GM21619 (cell line): ENCODE results near the gene APBA1.

Experiments used
- ATAC-seq: cut with Tn5 transposase; IDR thresholded peaks from one replicate; pipeline ENCODE4 v1.9.1; 2021; ENCODE audit not compliant: unreplicated experiment

APBA1 gene

DNA sequence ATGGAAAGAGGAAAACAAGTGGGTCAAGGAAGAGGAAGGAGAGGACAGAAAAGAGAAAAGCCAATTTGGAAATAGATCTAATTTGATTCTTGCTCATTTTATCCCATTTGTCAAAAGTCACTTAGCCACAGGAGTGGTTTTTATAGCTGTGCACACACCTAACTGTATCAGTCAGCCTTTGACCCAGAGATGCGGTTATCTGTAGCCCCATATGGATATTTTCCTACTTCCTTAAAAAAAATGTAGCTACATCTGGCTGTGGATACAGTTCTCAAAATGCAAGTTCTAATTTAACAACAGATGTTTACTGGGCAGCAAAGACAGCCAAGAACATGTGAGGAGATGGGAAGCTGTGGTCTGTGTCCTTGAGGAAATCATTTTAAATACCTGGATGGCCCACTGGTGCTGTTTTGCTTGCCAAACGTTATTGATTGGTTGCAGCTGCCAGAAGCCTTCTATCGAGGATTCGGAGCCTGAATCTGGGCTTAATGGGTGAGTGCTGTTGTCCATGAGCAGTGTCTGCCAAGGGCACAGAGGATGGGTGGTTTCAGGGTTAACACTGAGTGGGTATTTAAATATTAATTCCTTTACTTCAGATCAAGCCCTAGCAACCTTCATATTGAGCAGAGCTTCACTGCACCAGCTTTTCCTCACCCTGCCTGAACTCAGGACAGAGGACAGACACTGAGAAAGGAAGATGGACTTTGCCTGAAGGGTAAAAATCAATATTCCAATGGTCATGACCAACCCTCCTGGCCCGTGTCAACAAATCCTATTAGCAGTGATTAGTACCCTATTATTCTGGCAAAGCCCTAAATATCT, 92.2 kb downstream of the APBA1 start:
- no peak for ATAC-seq

GRCh38 chr9:69579032-69579758, 93.0 kb downstream of the APBA1 start:
- ATAC-seq = no peak

GRCh38 chr9:69578026-69578425, 94.1 kb downstream of the APBA1 start:
- ATAC-seq = no peak

DNA sequence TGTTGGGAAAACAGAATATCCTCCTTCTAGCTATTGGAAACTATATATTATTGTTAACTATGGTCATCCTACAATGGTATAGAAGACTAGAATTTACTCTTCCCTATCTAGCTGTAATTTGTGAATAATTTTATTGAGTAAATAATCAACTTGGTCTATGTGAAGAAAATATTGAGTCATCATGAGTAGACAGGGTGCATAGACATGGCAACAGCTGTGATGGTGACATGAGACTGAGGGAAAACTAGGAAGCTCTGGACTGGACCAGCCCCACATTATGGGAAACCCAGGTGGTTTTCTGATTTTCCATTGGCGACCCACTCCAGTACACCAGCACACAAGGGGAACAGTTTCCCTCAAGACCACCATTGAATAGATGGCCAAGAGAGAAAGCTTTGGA, 95.0 kb downstream of the APBA1 start:
- ATAC-seq = no peak

- no peak for ATAC-seq
These were observed 98.1 kb downstream of the APBA1 start for GRCh38 chr9:69574057-69574456.

- no peak for ATAC-seq
These were observed 98.5 kb downstream of the APBA1 start for GRCh38 chr9:69573651-69574050.

DNA sequence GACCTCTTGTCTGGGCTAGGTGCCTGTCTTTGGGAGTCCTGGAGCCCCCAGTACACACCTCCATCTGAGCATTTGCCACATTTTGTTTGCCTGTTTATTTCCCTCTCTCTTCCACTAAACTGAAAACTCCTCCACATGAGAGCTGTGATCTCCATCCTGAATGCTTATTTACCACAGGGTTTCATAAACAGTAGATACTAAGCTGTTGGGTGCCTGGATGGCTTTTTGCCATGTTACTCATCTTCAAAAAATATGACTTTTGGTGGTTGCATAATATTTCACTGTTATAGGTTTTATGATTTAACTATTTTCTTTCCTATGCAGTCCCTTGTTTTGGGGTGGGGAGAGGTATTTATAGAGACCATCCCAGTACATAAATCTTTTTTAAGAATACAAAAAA, 99.6 kb downstream of the APBA1 start:
- ATAC-seq = no peak

DNA sequence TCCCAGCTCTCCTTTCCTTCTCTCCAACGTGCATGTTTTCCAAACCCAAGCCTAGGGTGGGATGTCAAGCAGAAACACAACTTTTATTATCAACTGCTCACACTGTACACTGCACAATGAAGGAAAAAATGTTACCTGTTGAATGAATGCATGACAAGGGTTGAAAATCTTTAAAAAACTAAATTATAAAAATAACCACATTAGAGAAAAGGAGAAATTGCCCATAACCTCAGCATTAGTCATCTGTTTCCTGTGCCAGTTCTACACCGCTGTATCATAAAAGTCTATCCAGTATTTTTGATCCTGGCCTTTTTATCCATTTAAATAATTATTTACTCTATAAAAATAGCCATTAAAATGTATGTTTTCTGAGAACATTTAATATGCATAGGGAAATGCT, 101.1 kb downstream of the APBA1 start:
- ATAC-seq = no peak

- ATAC-seq = no peak
These were observed 102.3 kb downstream of the APBA1 start for GRCh38 chr9:69569738-69570451.

- ATAC-seq = no peak
These were observed 107.6 kb downstream of the APBA1 start for GRCh38 chr9:69564557-69564956.

GRCh38 chr9:69559126-69559525, 113.0 kb downstream of the APBA1 start:
- ATAC-seq = no peak

DNA sequence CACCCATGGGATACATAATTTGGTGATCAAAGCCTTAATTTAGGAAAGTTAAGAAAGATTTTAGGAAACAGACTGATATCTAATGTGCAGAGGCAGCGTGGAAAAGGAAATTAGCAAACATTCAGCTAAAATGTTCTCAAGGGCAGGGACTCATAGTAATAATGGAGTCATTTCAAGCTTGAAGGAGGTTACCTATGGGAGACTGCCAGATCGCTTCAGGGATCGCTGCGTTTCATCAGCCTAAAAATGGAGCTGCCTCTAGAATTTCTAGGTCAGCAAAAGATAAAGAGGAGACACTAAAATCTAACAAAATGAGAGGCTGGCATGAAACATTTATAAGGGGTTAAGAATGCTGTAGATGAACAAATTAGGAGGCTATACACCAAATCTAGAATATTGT, 115.5 kb downstream of the APBA1 start:
- no peak for ATAC-seq

DNA sequence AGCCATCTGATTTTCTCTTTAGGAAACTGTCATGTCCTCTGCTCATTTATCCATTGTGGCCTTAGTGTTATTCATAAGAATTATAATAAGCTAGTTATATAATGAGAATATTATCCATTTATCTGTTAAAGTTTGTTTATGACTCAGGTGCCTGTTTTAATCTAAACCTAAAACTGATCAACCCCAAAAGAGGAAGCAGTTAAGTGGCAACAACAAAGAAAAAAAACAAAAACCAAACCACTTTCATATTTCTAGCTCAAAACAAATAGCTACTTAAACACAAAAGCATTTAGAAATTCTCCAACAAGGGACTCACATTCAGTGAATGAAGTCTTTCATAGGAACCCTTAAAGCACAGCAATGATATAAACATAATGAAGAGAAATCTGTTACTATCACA, 116.4 kb downstream of the APBA1 start:
- ATAC-seq = no peak

DNA sequence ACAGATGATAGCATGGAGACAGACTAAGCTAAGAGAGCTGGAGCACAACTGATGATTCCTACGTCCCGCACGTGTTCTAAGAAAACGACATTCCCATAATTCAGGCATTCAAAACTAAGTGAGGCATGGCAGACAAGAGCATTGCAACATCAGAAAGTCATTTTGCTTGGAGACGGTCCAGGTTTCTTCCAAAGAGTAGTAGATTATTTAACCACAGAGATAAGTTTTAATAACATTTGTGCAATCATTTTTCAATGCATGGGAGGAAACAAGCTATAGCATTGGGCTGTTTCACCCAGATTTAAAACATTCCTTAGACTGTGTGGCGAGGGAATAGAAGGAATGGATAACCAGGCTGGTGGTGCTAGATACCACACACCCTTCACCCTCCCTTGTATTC, 117.2 kb downstream of the APBA1 start:
- ATAC-seq = no peak

- no peak for ATAC-seq
These were observed 122.6 kb downstream of the APBA1 start for GRCh38 chr9:69549310-69550202.

- ATAC-seq = no peak
These were observed 123.5 kb downstream of the APBA1 start for GRCh38 chr9:69548681-69549080.

DNA sequence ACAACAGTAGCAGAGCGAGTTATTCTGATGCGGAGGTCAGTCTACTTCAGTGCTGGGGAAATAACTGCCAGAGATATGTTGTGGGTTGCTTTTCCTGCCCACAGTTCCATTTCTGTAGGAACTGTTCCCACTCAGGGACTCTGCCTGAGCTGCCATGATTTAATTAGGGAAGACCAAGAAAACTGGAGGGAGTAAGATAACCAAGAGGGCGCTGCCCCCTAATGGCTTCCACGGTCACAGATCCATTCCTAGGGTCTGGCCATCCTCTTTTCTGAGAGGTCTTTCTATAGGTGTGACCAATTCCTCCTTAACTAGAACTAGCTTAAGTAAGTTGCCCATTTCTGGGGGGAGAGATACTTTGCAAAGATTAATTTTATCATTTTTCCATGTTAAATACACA, 125.9 kb downstream of the APBA1 start:
- no peak for ATAC-seq

GRCh38 chr9:69542942-69543704, 129.0 kb downstream of the APBA1 start:
- peak; percentile 69 for ATAC-seq

DNA sequence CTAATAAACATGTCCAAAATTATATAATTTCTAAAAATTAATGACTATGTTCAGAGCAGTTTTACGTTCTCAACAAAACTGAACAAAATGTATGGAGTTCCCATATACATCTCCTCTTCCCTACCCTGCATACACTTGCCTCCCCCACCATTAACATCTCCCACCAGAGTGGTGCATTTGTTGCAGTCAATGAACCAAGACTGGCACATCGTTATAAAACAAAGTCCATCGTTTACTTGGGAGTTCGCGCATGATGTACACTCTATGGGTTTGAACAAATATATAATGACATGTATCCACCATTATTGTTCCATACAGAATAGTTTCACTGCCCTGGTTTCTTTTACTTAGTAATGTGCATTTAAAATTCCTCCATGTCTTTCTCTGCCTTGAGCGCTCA, 130.1 kb downstream of the APBA1 start:
- no peak for ATAC-seq

GRCh38 chr9:69535911-69536310, 136.3 kb downstream of the APBA1 start:
- no peak for ATAC-seq
